Duodenal mucosa (tissue), 2 donors: ENCODE results near the gene PRKCD.

Source experiments
- H3K27ac ChIP-seq: one replicate; pipeline ENCODE4 v1.7.0; 2013; ENCODE audit warnings: low read depth, low read length
- H3K27me3 ChIP-seq, 2 donors: one replicate each; pipeline ENCODE4 v1.7.0; 2013; ENCODE audit warnings: low read length in 2 of 2, control low read depth in 1 of 2; ENCODE audit not compliant: insufficient read depth in 2 of 2, control insufficient read depth in 1 of 2
- H3K36me3 ChIP-seq, 2 donors: one replicate each; pipeline ENCODE4 v1.7.0; 2013; ENCODE audit warnings: low read length in 2 of 2, control low read depth in 1 of 2; ENCODE audit not compliant: insufficient read depth in 2 of 2, control insufficient read depth in 1 of 2
- H3K4me1 ChIP-seq, 2 donors: one replicate each; pipeline ENCODE4 v1.7.0; 2013; ENCODE audit warnings: low read length in 2 of 2, control low read depth in 1 of 2; ENCODE audit not compliant: insufficient read depth in 2 of 2, control insufficient read depth in 1 of 2
- H3K4me3 ChIP-seq, 2 donors: one replicate each; pipeline ENCODE4 v1.7.0; 2013; ENCODE audit warnings: low read length in 2 of 2, low read depth in 1 of 2
- H3K9ac ChIP-seq, 2 donors: one replicate each; pipeline ENCODE4 v1.7.0; 2013; ENCODE audit warnings: low read length in 2 of 2, low read depth in 1 of 2
- H3K9me3 ChIP-seq, 2 donors: one replicate each; pipeline ENCODE4 v1.7.0; 2013; ENCODE audit warnings: low read length in 2 of 2, control low read depth in 1 of 2; ENCODE audit not compliant: control insufficient read depth in 1 of 2

Gene PRKCD

GRCh38 chr3:53160660-53161449 lies at the start of gene PRKCD:
Gene PRKCD, plus strand, starts transcription at chr3:53161209. Its CDS starts 17,214 bp downstream, at chr3:53178423.
- no peaks in the 10 kb centered on the region for H3K27me3 ChIP-seq
- peak within 1 kb of the TSS; percentile 86 for H3K27ac ChIP-seq
- H3K9ac ChIP-seq = peak within 1 kb of the TSS; percentile 93 to 96
- H3K4me1 ChIP-seq = peaks cover 56 to 76% of the 10 kb centered on the region in 2 donors
- peaks cover 0 to 13% of the 10 kb centered on the region in 2 donors for H3K36me3 ChIP-seq
- peak within 1 kb of the TSS; percentile 78 to 93 for H3K4me3 ChIP-seq
- H3K9me3 ChIP-seq = no peaks in the 10 kb centered on the region

- Histone ChIP-seq H3K36me3 (peaks cover 3 to 12% of the 10 kb centered on the region in 2 donors), H3K27me3 (no peaks in the 10 kb centered on the region), H3K9me3 (no peaks in the 10 kb centered on the region), H3K4me1 (peaks cover 0 to 6% of the 10 kb centered on the region in 2 donors), H3K9ac (no peak overlapping the region), H3K4me3 (no peak overlapping the region), H3K27ac (no peak overlapping the region)
These were observed 49.2 kb upstream of the PRKCD start for GRCh38 chr3:53111822-53112221.

- no peak overlapping the region for H3K9ac ChIP-seq
- H3K27ac ChIP-seq = no peak overlapping the region
- no peaks in the 10 kb centered on the region for H3K27me3 ChIP-seq
- H3K9me3 ChIP-seq = no peaks in the 10 kb centered on the region
- peaks cover 0 to 6% of the 10 kb centered on the region in 2 donors for H3K4me1 ChIP-seq
- peaks cover 14 to 23% of the 10 kb centered on the region in 2 donors for H3K36me3 ChIP-seq
- no peak overlapping the region for H3K4me3 ChIP-seq
These were observed 47.6 kb upstream of the PRKCD start for GRCh38 chr3:53113293-53114010.

GRCh38 chr3:53114011-53114400 lies 47.0 kb upstream of the PRKCD start:
- Histone ChIP-seq H3K9ac (no peak overlapping the region), H3K36me3 (peaks cover 18 to 26% of the 10 kb centered on the region in 2 donors), H3K27me3 (no peaks in the 10 kb centered on the region), H3K4me3 (no peak overlapping the region), H3K4me1 (peaks cover 0 to 6% of the 10 kb centered on the region in 2 donors), H3K27ac (no peak overlapping the region), H3K9me3 (no peaks in the 10 kb centered on the region)

- H3K9ac ChIP-seq = no peak overlapping the region
- no peak overlapping the region for H3K4me3 ChIP-seq
- H3K36me3 ChIP-seq = peaks cover 18 to 32% of the 10 kb centered on the region in 2 donors
- no peaks in the 10 kb centered on the region for H3K27me3 ChIP-seq
- no peaks in the 10 kb centered on the region for H3K9me3 ChIP-seq
- H3K27ac ChIP-seq = no peak overlapping the region
- peaks cover 0 to 6% of the 10 kb centered on the region in 2 donors for H3K4me1 ChIP-seq
These were observed 46.5 kb upstream of the PRKCD start for GRCh38 chr3:53114412-53115074.

- no peak overlapping the region for H3K9ac ChIP-seq
- H3K4me3 ChIP-seq = no peak overlapping the region
- H3K9me3 ChIP-seq = no peaks in the 10 kb centered on the region
- peaks cover 15 to 51% of the 10 kb centered on the region in 2 donors for H3K36me3 ChIP-seq
- H3K27me3 ChIP-seq = no peaks in the 10 kb centered on the region
- peaks cover 0 to 8% of the 10 kb centered on the region in 2 donors for H3K4me1 ChIP-seq
- no peak overlapping the region for H3K27ac ChIP-seq
These were observed 44.1 kb upstream of the PRKCD start for GRCh38 chr3:53116956-53117355.

GRCh38 chr3:53120336-53120735 lies 40.7 kb upstream of the PRKCD start:
- H3K4me1 ChIP-seq = peaks cover 0 to 8% of the 10 kb centered on the region in 2 donors
- no peak overlapping the region for H3K27ac ChIP-seq
- H3K9me3 ChIP-seq = no peaks in the 10 kb centered on the region
- no peak overlapping the region for H3K9ac ChIP-seq
- H3K36me3 ChIP-seq = peaks cover 30 to 81% of the 10 kb centered on the region in 2 donors
- H3K4me3 ChIP-seq = no peak overlapping the region
- H3K27me3 ChIP-seq = no peaks in the 10 kb centered on the region

GRCh38 chr3:53122255-53122932 lies 38.6 kb upstream of the PRKCD start:
- peaks cover 27 to 75% of the 10 kb centered on the region in 2 donors for H3K36me3 ChIP-seq
- no peak overlapping the region for H3K4me3 ChIP-seq
- H3K27ac ChIP-seq = no peak overlapping the region
- no peak overlapping the region for H3K9ac ChIP-seq
- peaks cover 0 to 8% of the 10 kb centered on the region in 2 donors for H3K4me1 ChIP-seq
- H3K9me3 ChIP-seq = no peaks in the 10 kb centered on the region
- no peaks in the 10 kb centered on the region for H3K27me3 ChIP-seq

GRCh38 chr3:53122933-53123305 lies 38.1 kb upstream of the PRKCD start:
- Histone ChIP-seq H3K27me3 (no peaks in the 10 kb centered on the region), H3K9me3 (no peaks in the 10 kb centered on the region), H3K4me3 (no peak overlapping the region), H3K27ac (no peak overlapping the region), H3K4me1 (peaks cover 0 to 8% of the 10 kb centered on the region in 2 donors), H3K9ac (no peak overlapping the region), H3K36me3 (peaks cover 25 to 72% of the 10 kb centered on the region in 2 donors)
